ENCODE data around the gene EPB41L5. TPM values are rescaled to one million over a fixed set of nuclear protein-coding genes. Genes with fewer than 3 reads are reported as not detected.
"Not testable (repeated sequence)": the region's sequence is repeated elsewhere in the genome, so short reads cannot be mapped to it uniquely, and the experiment has no call there.

EPB41L5 gene
- total RNA-seq, 1 experiment from 2014 or later, result 19.0 TPM

- Mint-ChIP-seq H3K4me1 (ENCODE audit: insufficient read depth, unreplicated experiment) (peaks cover 42% of the 10 kb centered on the region), H3K4me3 (ENCODE audit: unreplicated experiment) (no peak overlapping the region), H3K9me3 (ENCODE audit: unreplicated experiment) (no peaks in the 10 kb centered on the region), H3K27me3 (ENCODE audit: insufficient read depth, unreplicated experiment) (no peaks in the 10 kb centered on the region), H3K36me3 (ENCODE audit: insufficient read depth, unreplicated experiment) (no peaks in the 10 kb centered on the region), H3K27ac (ENCODE audit: low read depth, unreplicated experiment) (no peak overlapping the region)
- intact Hi-C loops (cut with micrococcal nuclease), result loop anchor here (1.0 to 5.0 kb wide), 3 partner anchors 65 to 572 kb away; no protein-coding TSS in a partner anchor
- BruUV-seq (replicated peaks), result no TSS peak
- ChIA-PET POLR2A (interaction anchor here (0.6 to 4.3 kb wide), 2 partner anchors 49 to 64 kb away, joined by 3 to 52 read pairs; no protein-coding TSS in a partner anchor), CTCF (interaction anchor here (0.6 to 4.0 kb wide), 32 partner anchors 9 to 573 kb away, joined by 3 to 123 read pairs (median 5); no protein-coding TSS in a partner anchor)
- TF ChIP-seq CTCF (IDR thresholded peaks at IDR 0.05; ENCODE audit: unreplicated experiment), result no peak
- peak; percentile 64 for DNase-seq (ENCODE audit: unreplicated experiment)
These were observed 97.6 kb downstream of the EPB41L5 start for GRCh38 chr2:120110507-120110906.

- no TSS peak for BruUV-seq (replicated peaks)
These were observed 98.3 kb downstream of the EPB41L5 start for GRCh38 chr2:120111193-120111592.

GRCh38 chr2:120118018-120118417, 105.1 kb downstream of the EPB41L5 start:
- ChIA-PET CTCF (interaction anchor here (0.6 to 3.8 kb wide), 5 partner anchors 8 to 343 kb away, joined by 3 to 11 read pairs (median 4); no protein-coding TSS in a partner anchor), POLR2A (no interaction called here)
- BruUV-seq (replicated peaks), result no TSS peak
- H3K27me3 Mint-ChIP-seq (ENCODE audit: insufficient read depth, unreplicated experiment), result no peaks in the 10 kb centered on the region
- no peak overlapping the region for H3K27ac Mint-ChIP-seq (ENCODE audit: low read depth, unreplicated experiment)
- H3K4me3 Mint-ChIP-seq (ENCODE audit: unreplicated experiment), result no peak overlapping the region
- no peak for DNase-seq (ENCODE audit: unreplicated experiment)
- intact Hi-C loops (cut with micrococcal nuclease), result no loop called here
- no peak for TF ChIP-seq CTCF (IDR thresholded peaks at IDR 0.05; ENCODE audit: unreplicated experiment)
- no peaks in the 10 kb centered on the region for H3K4me1 Mint-ChIP-seq (ENCODE audit: insufficient read depth, unreplicated experiment)
- H3K36me3 Mint-ChIP-seq (ENCODE audit: insufficient read depth, unreplicated experiment), result peaks cover 8% of the 10 kb centered on the region
- no peaks in the 10 kb centered on the region for H3K9me3 Mint-ChIP-seq (ENCODE audit: unreplicated experiment)

More at GRCh38 chr2:120111193-120111592, 98.3 kb downstream of the EPB41L5 start:
- Mint-ChIP-seq H3K4me1 (ENCODE audit: insufficient read depth, unreplicated experiment) (peaks cover 37% of the 10 kb centered on the region), H3K27me3 (ENCODE audit: insufficient read depth, unreplicated experiment) (no peaks in the 10 kb centered on the region), H3K36me3 (ENCODE audit: insufficient read depth, unreplicated experiment) (peaks cover 2% of the 10 kb centered on the region), H3K27ac (ENCODE audit: low read depth, unreplicated experiment) (no peak overlapping the region), H3K4me3 (ENCODE audit: unreplicated experiment) (no peak overlapping the region), H3K9me3 (ENCODE audit: unreplicated experiment) (no peaks in the 10 kb centered on the region)
- ChIA-PET CTCF (interaction anchor here (0.6 to 4.0 kb wide), 8 partner anchors 10 to 441 kb away, joined by 3 to 123 read pairs (median 6); no protein-coding TSS in a partner anchor), POLR2A (interaction anchor here (0.6 to 4.3 kb wide), 2 partner anchors 50 to 63 kb away, joined by 3 to 52 read pairs; no protein-coding TSS in a partner anchor)
- no peak for TF ChIP-seq CTCF (IDR thresholded peaks at IDR 0.05; ENCODE audit: unreplicated experiment)
- intact Hi-C loops (cut with micrococcal nuclease), result loop anchor here (5.0 kb wide), 1 partner anchor 571 kb away; no protein-coding TSS in a partner anchor
- DNase-seq (ENCODE audit: unreplicated experiment), result no peak

GRCh38 chr2:120118471-120118870, 105.6 kb downstream of the EPB41L5 start:
- ChIA-PET POLR2A (no interaction called here), CTCF (interaction anchor here (0.6 to 3.8 kb wide), 5 partner anchors 8 to 342 kb away, joined by 3 to 11 read pairs (median 4); no protein-coding TSS in a partner anchor)
- BruUV-seq (replicated peaks), result no TSS peak
- no peak for TF ChIP-seq CTCF (IDR thresholded peaks at IDR 0.05; ENCODE audit: unreplicated experiment)
- intact Hi-C loops (cut with micrococcal nuclease), result no loop called here
- no peak for DNase-seq (ENCODE audit: unreplicated experiment)
- peaks cover 11% of the 10 kb centered on the region for H3K36me3 Mint-ChIP-seq (ENCODE audit: insufficient read depth, unreplicated experiment)
- no peaks in the 10 kb centered on the region for H3K4me1 Mint-ChIP-seq (ENCODE audit: insufficient read depth, unreplicated experiment)
- no peaks in the 10 kb centered on the region for H3K27me3 Mint-ChIP-seq (ENCODE audit: insufficient read depth, unreplicated experiment)
- no peak overlapping the region for H3K4me3 Mint-ChIP-seq (ENCODE audit: unreplicated experiment)
- H3K9me3 Mint-ChIP-seq (ENCODE audit: unreplicated experiment), result no peaks in the 10 kb centered on the region
- H3K27ac Mint-ChIP-seq (ENCODE audit: low read depth, unreplicated experiment), result no peak overlapping the region

- BruUV-seq (replicated peaks); H3K4me1 Mint-ChIP-seq (ENCODE audit: insufficient read depth, unreplicated experiment); H3K27me3 Mint-ChIP-seq (ENCODE audit: insufficient read depth, unreplicated experiment); H3K4me3 Mint-ChIP-seq (ENCODE audit: unreplicated experiment); H3K27ac Mint-ChIP-seq (ENCODE audit: low read depth, unreplicated experiment); DNase-seq (ENCODE audit: unreplicated experiment); H3K9me3 Mint-ChIP-seq (ENCODE audit: unreplicated experiment); intact Hi-C loops (cut with micrococcal nuclease); POLR2A ChIA-PET; H3K36me3 Mint-ChIP-seq (ENCODE audit: insufficient read depth, unreplicated experiment): not testable (repeated sequence)
- CTCF ChIA-PET, result interaction anchor here (0.6 to 3.8 kb wide), 2 partner anchors 11 to 53 kb away, joined by 3 to 11 read pairs; no protein-coding TSS in a partner anchor
These were observed 108.5 kb downstream of the EPB41L5 start for GRCh38 chr2:120121337-120121736.

Measured in MCF 10A (cell line).